Type B pancreatic cell (in vitro differentiated cells): Measurements from ENCODE around the gene TYRO3. TPM values are rescaled to one million over a fixed set of nuclear protein-coding genes. Genes with fewer than 3 reads are reported as not detected.
A peak's percentile ranks its signal among the peaks of the same experiment; 100 is the strongest.

Experiments
- DNase-seq: peaks from one replicate; pipeline ENCODE4 v3.0.0; 2021; ENCODE audit warnings: mixed read lengths; ENCODE audit not compliant: unreplicated experiment; ENCODE audit errors: extremely low spot score
- H3K27ac Mint-ChIP-seq: 2 replicates; pipeline ENCODE4 v1.8.0; 2021; ENCODE audit warnings: mild to moderate bottlenecking, mixed read lengths
- H3K27me3 Mint-ChIP-seq: 2 replicates; pipeline ENCODE4 v1.8.0; 2021; ENCODE audit warnings: mixed read lengths
- H3K36me3 Mint-ChIP-seq: 2 replicates; pipeline ENCODE4 v1.8.0; 2021; ENCODE audit warnings: mixed read lengths
- H3K4me1 Mint-ChIP-seq: one replicate; pipeline ENCODE4 v1.8.0; 2021; ENCODE audit warnings: mixed read lengths; ENCODE audit not compliant: unreplicated experiment
- H3K4me3 Mint-ChIP-seq: 2 replicates; pipeline ENCODE4 v1.8.0; 2021; ENCODE audit warnings: mild to moderate bottlenecking, mixed read lengths
- H3K9me3 Mint-ChIP-seq: 2 replicates; pipeline ENCODE4 v1.8.0; 2021; ENCODE audit warnings: mixed read lengths
- total RNA-seq: library from RNA; stranded (reverse); gene quantifications from 2 replicates; pipeline ENCODE4 v1.2.1, GENCODE V29; 2021; ENCODE audit warnings: low replicate concordance
- TF ChIP-seq, protein P1 (sequence below): fragments of 200-600 bp; sonication (generic); conservative IDR thresholded peaks from 2 replicates; pipeline ENCODE4 v1.5.0; 2021; ENCODE audit warnings: antibody characterized with exemption, mild to moderate bottlenecking

TYRO3 gene
- total RNA-seq, 1 donor from 2014 or later = 43.0 TPM

DNA sequence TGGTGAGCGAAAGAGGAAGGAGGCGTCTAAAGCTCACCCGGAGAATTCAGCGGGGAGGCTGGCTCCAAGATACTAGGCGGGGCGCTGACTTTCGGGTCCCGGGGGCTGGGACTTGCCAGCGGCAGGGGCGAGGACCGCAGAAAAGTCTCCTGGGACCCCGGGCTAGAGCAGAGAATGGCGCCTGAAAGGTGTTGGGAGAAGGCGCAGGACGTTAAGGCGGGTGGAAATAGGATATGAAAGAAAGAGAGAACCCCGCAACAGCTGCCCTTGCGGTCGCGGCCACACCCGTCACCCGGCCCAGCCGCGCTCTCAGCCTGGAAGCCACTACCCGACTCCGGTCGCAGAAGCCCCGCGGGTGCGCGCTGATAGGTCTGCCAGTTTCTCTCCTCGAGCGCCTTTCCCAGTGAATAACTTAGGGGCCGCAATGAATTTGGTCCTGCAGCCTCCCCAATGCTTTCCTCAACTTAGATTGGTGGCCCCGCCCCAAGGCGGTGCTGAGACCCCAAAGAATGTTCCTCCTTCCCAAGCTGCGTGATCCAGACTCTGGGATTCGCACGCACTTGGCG lies 46.0 kb upstream of the TYRO3 start:
- DNase-seq = no peak
- H3K27me3 Mint-ChIP-seq = peaks cover 53% of the 10 kb centered on the region
- H3K4me3 Mint-ChIP-seq = peak overlapping the region; percentile 82
- peaks cover 14% of the 10 kb centered on the region for H3K36me3 Mint-ChIP-seq
- H3K4me1 Mint-ChIP-seq = peaks cover 4% of the 10 kb centered on the region
- H3K27ac Mint-ChIP-seq = peak overlapping the region; percentile 36
- H3K9me3 Mint-ChIP-seq = no peaks in the 10 kb centered on the region
- TF ChIP-seq, protein P1, sequence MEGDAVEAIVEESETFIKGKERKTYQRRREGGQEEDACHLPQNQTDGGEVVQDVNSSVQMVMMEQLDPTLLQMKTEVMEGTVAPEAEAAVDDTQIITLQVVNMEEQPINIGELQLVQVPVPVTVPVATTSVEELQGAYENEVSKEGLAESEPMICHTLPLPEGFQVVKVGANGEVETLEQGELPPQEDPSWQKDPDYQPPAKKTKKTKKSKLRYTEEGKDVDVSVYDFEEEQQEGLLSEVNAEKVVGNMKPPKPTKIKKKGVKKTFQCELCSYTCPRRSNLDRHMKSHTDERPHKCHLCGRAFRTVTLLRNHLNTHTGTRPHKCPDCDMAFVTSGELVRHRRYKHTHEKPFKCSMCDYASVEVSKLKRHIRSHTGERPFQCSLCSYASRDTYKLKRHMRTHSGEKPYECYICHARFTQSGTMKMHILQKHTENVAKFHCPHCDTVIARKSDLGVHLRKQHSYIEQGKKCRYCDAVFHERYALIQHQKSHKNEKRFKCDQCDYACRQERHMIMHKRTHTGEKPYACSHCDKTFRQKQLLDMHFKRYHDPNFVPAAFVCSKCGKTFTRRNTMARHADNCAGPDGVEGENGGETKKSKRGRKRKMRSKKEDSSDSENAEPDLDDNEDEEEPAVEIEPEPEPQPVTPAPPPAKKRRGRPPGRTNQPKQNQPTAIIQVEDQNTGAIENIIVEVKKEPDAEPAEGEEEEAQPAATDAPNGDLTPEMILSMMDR = no peak

DNA sequence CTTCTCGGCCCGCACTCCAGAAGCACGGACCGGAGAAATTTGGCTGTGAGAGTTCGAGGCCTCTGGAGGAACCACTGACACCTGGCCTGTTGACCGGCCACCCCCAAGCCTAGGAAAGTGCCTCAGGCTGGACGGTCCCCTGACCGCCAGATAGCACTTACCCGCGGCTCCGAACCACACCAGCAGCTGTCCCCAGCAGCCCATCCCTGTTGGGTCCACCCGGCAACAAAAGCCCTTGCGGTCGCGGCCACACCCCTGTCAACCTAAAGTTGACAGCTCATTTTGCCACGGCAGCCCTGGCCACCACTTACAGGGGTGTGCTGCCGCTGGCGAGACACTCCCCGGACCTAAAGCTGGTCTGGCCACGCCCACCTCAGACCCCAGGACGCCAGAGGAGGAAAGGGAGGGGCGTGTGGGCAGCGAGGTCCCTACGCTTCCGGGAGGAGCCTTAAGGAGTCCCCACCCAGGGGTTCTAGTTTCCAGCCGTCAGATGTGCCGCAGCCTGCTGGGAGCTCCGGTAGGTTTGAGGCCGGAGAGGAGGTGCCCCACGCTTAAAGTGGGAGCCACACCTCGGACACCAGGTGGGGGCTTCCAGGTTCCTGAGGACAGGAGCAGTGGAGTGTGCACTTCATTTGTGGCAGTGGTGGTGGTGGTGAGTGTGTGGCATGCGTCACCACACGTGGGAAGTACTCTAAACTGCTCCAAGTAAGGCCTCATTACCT lies 45.3 kb upstream of the TYRO3 start, which contains the start of gene LTK:
LTK (minus strand) TSS at position 322 of the 722 bp plus-strand sequence; CDS start at position 204, 118 bp downstream.
- peaks cover 48% of the 10 kb centered on the region for H3K27me3 Mint-ChIP-seq
- DNase-seq = no peak
- peak within 1 kb of the TSS; percentile 82 for H3K4me3 Mint-ChIP-seq
- H3K27ac Mint-ChIP-seq = peak within 1 kb of the TSS; percentile 36
- H3K36me3 Mint-ChIP-seq = peaks cover 16% of the 10 kb centered on the region
- TF ChIP-seq, protein P1 = no peak
- H3K9me3 Mint-ChIP-seq = no peaks in the 10 kb centered on the region
- peaks cover 4% of the 10 kb centered on the region for H3K4me1 Mint-ChIP-seq

DNA sequence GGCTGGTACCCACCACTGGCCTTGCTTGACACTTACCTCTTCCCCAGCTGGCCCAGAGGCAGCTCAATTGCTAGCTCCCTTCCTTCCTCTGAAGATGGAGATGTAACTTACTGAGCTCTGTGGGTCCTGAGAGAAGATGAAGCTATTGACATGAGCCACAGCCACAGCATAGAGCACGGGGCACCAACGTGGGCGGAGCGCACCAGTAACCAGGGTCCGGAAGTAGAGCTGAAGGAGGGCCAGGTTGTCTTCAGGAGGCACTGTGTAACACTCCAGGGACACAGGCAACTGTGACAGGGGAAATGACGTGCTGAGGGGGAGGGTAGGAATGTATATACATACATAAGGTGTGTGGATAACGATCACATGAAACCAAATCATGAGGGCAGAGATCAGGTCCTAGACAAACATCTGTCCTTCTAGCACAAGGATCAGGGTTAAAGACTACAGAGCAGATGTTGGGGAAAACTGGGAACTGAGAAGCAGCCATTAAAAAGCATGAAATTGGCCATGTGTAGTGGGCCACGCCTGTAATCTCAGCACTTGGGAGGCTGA lies 41.0 kb upstream of the TYRO3 start:
- H3K4me1 Mint-ChIP-seq = no peaks in the 10 kb centered on the region
- TF ChIP-seq, protein P1 = no peak
- DNase-seq = no peak
- H3K36me3 Mint-ChIP-seq = peaks cover 25% of the 10 kb centered on the region
- peaks cover 17% of the 10 kb centered on the region for H3K27me3 Mint-ChIP-seq
- no peak overlapping the region for H3K27ac Mint-ChIP-seq
- H3K4me3 Mint-ChIP-seq = no peak overlapping the region
- no peaks in the 10 kb centered on the region for H3K9me3 Mint-ChIP-seq

DNA sequence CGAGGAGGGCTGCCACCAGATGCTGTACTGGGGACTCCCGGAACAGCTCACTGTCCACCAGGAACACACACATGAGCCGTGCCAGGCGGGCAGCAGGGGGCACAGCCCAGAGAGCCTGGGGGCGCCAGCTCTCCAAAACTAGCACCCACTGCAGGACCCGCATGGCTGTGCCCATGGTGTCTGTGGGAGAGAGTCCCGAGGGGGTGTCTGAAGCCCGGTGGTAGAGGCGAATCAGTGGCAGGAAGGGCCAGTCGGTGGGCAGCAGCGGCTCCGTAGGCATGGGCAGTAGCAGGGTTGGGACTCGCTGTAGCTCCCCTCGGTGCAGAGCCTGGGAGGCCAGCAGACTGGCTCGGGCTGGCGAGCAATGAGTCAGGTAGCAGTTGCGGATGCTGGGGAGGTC lies 38.4 kb upstream of the TYRO3 start:
- H3K27ac Mint-ChIP-seq = no peak overlapping the region
- DNase-seq = no peak
- H3K9me3 Mint-ChIP-seq = no peaks in the 10 kb centered on the region
- no peaks in the 10 kb centered on the region for H3K27me3 Mint-ChIP-seq
- peaks cover 25% of the 10 kb centered on the region for H3K36me3 Mint-ChIP-seq
- H3K4me3 Mint-ChIP-seq = no peak overlapping the region
- TF ChIP-seq, protein P1 = no peak
- H3K4me1 Mint-ChIP-seq = no peaks in the 10 kb centered on the region

DNA sequence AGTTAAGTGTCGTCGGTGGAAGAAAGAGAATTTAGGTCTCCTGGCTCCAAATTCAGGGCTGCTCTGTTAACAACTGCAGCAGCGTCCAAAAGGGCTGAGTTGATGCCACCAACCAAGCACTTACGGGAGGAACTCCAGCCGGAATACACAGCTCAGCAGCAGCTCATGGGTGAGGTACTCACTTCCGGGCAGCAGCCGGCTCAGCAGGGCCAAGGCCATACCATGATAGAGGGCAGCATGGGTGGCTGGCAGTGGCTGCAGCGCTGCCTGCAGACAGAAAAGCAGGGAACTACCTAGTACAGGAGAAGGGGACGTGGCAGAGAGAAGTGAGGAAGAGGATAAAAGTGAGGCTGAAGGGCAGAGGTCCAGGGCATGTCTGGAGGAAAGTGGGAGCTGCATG lies 37.4 kb upstream of the TYRO3 start:
- Mint-ChIP-seq H3K27ac (peak overlapping the region; percentile 15), H3K27me3 (no peaks in the 10 kb centered on the region), H3K4me1 (no peaks in the 10 kb centered on the region), H3K9me3 (no peaks in the 10 kb centered on the region), H3K4me3 (no peak overlapping the region), H3K36me3 (peaks cover 25% of the 10 kb centered on the region)
- DNase-seq = no peak
- TF ChIP-seq, protein P1 = no peak
